ENCODE measurements around the gene BEND6.

The BEND6 gene

DNA sequence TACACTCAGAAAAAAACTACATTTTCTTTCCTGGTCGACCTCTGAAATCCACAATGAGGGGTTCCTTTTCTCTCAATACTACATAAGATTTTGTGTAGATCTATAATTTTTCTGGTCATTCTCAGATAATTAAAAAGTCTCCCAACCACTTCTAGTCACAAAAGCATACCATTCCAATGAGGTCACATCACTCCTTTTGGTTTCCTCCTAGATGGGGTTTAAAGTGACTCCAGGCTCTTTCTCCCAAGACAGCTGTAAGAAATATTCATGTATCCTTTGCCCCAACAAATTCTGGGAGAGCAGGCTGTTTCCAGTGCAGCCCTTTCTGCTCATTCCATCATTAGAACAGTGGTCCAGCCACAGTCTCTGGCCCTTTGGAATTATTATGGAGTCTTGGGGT, 43.1 kb upstream of the BEND6 start:
- Histone ChIP-seq H3K4me3 (ENCODE audit: severe bottlenecking) (no peak overlapping the region), H3K27me3 (ENCODE audit: insufficient read depth, poor library complexity, severe bottlenecking) (no peaks in the 10 kb centered on the region), H3K36me3 (ENCODE audit: low read depth) (no peaks in the 10 kb centered on the region), H3K27ac (ENCODE audit: poor library complexity, severe bottlenecking) (peak overlapping the region; percentile 6), H3K4me1 (ENCODE audit: insufficient read depth, poor library complexity, severe bottlenecking) (peaks cover 13% of the 10 kb centered on the region), H3K9me3 (ENCODE audit: severe bottlenecking) (no peaks in the 10 kb centered on the region)
- TF ChIP-seq CTCF (IDR thresholded peaks at IDR 0.05; ENCODE audit: poor library complexity, severe bottlenecking) = no peak
- DNase-seq (ENCODE audit: low spot score) (no peak), ATAC-seq (ENCODE audit: low read depth) (peak; percentile 68; the same call in 2 of the 3 replicates)

DNA sequence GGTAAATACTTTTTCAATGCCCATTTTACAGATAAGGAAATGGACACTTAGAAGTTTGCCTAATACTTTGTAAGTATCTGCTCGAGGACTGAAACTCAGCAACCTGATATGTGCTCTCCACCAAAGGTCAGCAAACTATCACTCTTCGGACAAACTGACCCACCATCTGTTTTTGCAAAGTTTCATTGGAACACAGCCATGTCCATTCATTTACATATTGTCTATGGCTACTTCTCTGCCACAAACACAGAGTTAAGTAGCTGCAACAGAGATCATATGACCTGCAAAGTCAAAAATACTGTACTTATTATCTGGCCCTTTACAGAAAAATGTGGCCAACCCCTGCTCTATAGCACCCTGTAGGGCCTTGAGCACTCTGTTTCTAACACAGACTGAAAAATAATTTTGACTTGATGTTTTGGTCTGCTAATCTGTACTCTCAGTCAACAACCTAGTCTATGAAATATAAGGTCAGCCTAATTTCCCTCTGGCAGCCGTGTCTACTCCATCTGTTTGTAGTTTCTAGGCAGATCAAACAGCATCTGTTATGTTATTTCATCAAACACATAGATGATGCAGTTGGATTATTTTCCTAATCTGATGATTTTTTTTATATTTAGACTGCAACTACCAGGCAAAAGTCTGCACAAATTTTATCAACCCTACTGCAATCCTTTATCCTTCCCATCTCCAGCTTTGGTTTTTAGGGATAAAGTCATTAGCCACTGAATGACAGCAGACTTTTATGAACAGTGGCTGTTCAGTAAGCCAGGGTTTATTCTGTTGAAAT, 41.4 kb upstream of the BEND6 start:
- Histone ChIP-seq H3K27ac (ENCODE audit: poor library complexity, severe bottlenecking) (no peak overlapping the region), H3K36me3 (ENCODE audit: low read depth) (no peaks in the 10 kb centered on the region), H3K9me3 (ENCODE audit: severe bottlenecking) (no peaks in the 10 kb centered on the region), H3K27me3 (ENCODE audit: insufficient read depth, poor library complexity, severe bottlenecking) (no peaks in the 10 kb centered on the region), H3K4me1 (ENCODE audit: insufficient read depth, poor library complexity, severe bottlenecking) (peaks cover 6% of the 10 kb centered on the region), H3K4me3 (ENCODE audit: severe bottlenecking) (no peak overlapping the region)
- DNase-seq (ENCODE audit: low spot score) (no peak), ATAC-seq (ENCODE audit: low read depth) (no peak)
- no peak for TF ChIP-seq CTCF (IDR thresholded peaks at IDR 0.05; ENCODE audit: poor library complexity, severe bottlenecking)

- Histone ChIP-seq H3K36me3 (ENCODE audit: low read depth) (no peaks in the 10 kb centered on the region), H3K9me3 (ENCODE audit: severe bottlenecking) (no peaks in the 10 kb centered on the region), H3K4me1 (ENCODE audit: insufficient read depth, poor library complexity, severe bottlenecking) (peaks cover 6% of the 10 kb centered on the region), H3K27me3 (ENCODE audit: insufficient read depth, poor library complexity, severe bottlenecking) (no peaks in the 10 kb centered on the region), H3K27ac (ENCODE audit: poor library complexity, severe bottlenecking) (no peak overlapping the region), H3K4me3 (ENCODE audit: severe bottlenecking) (no peak overlapping the region)
- no peak for TF ChIP-seq CTCF (IDR thresholded peaks at IDR 0.05; ENCODE audit: poor library complexity, severe bottlenecking)
- DNase-seq (ENCODE audit: low spot score) (no peak), ATAC-seq (ENCODE audit: low read depth) (no peak)
Measured at GRCh38 chr6:56914798-56915658, 39.9 kb upstream of the BEND6 start.

DNA sequence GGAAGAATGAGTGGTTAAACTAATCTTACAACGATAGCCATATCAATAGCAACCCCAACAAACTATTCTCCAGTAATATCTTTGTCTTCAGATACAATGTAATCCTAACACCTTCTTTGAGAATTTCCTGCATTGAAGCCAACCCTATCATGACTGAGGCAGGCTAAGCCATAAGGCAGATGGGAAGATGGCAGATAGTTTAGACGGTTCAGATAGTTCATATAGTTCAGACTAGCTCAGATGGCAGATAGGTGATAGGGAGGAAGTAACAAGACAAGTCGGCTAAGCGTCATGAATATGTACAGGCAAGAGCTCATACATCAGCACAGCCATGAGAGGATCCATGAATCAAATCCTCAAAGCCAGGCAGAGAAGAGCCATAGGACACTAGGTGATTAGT, 39.1 kb upstream of the BEND6 start:
- Histone ChIP-seq H3K36me3 (ENCODE audit: low read depth) (no peaks in the 10 kb centered on the region), H3K4me3 (ENCODE audit: severe bottlenecking) (no peak overlapping the region), H3K27ac (ENCODE audit: poor library complexity, severe bottlenecking) (no peak overlapping the region), H3K4me1 (ENCODE audit: insufficient read depth, poor library complexity, severe bottlenecking) (peaks cover 6% of the 10 kb centered on the region), H3K9me3 (ENCODE audit: severe bottlenecking) (no peaks in the 10 kb centered on the region), H3K27me3 (ENCODE audit: insufficient read depth, poor library complexity, severe bottlenecking) (no peaks in the 10 kb centered on the region)
- ATAC-seq (ENCODE audit: low read depth) (no peak), DNase-seq (ENCODE audit: low spot score) (no peak)
- no peak for TF ChIP-seq CTCF (IDR thresholded peaks at IDR 0.05; ENCODE audit: poor library complexity, severe bottlenecking)

Data from RWPE2 (cell line).